Smooth muscle cell (in vitro differentiated cells): ENCODE results near the gene RAI1. TPM values are rescaled to one million over a fixed set of nuclear protein-coding genes. Genes with fewer than 3 reads are reported as not detected.

Source experiments
- DNase-seq: peaks from one replicate; lab custom pipeline; 2025; ENCODE audit not compliant: unreplicated experiment; lab: John Stamatoyannopoulos, UW
- H2AFZ ChIP-seq: fragments of 200-600 bp; sonication (generic); 2 replicates; pipeline ENCODE4 v1.6.0; 2016; ENCODE audit warnings: antibody characterized with exemption, low read depth, mild to moderate bottlenecking
- H3F3A ChIP-seq: fragments of 200-600 bp; sonication (generic); 2 replicates; pipeline ENCODE4 v1.6.0; 2017; ENCODE audit warnings: antibody characterized with exemption, low read depth
- H3K27ac ChIP-seq: fragments of 200-600 bp; sonication (generic); 2 replicates; pipeline ENCODE4 v1.5.1; 2016; ENCODE audit warnings: low read depth, mild to moderate bottlenecking
- H3K27me3 ChIP-seq: fragments of 200-600 bp; sonication (generic); 2 replicates; pipeline ENCODE4 v1.6.1; 2016; ENCODE audit warnings: low read depth, mild to moderate bottlenecking
- H3K36me3 ChIP-seq: fragments of 200-600 bp; sonication (generic); 2 replicates; pipeline ENCODE4 v1.5.1; 2016; ENCODE audit warnings: low read depth
- H3K4me1 ChIP-seq: fragments of 200-600 bp; sonication (generic); 2 replicates; pipeline ENCODE4 v1.5.1; 2016; ENCODE audit warnings: low read depth
- H3K4me2 ChIP-seq: fragments of 200-600 bp; sonication (generic); 2 replicates; pipeline ENCODE4 v1.6.0; 2016; ENCODE audit warnings: mild to moderate bottlenecking
- H3K4me3 ChIP-seq: fragments of 200-600 bp; sonication (generic); 2 replicates; pipeline ENCODE4 v1.5.1; 2016; ENCODE audit warnings: mild to moderate bottlenecking
- H3K79me2 ChIP-seq: fragments of 200-600 bp; sonication (generic); 2 replicates; pipeline ENCODE4 v1.6.0; 2016; ENCODE audit warnings: low read depth, mild to moderate bottlenecking
- H3K9ac ChIP-seq: fragments of 200-600 bp; sonication (generic); 2 replicates; pipeline ENCODE4 v1.6.0; 2016; ENCODE audit warnings: low read depth
- H3K9me3 ChIP-seq: fragments of 200-600 bp; sonication (generic); replicated peaks from 2 replicates; pipeline ENCODE4 v1.5.1; 2016; ENCODE audit warnings: low read depth
- H4K20me1 ChIP-seq: fragments of 200-600 bp; sonication (generic); 2 replicates; pipeline ENCODE4 v1.6.0; 2016; ENCODE audit warnings: low read depth
- WGBS: methylation state at CpG from one replicate; pipeline ENCODE4 v1.1.7; 2016; ENCODE audit warnings: low lambda C conversion rate; 5-methylcytosine and 5-hydroxymethylcytosine counted together
- polyA plus RNA-seq: library from polyadenylated mRNA; unstranded; fragments of >200 nt; fragmentation: Nextera tagmentation; extraction: Ambion mirVana; gene quantifications from 2 replicates; pipeline ENCODE4 v1.2.1, GENCODE V29; 2016
- total RNA-seq: library from RNA; depleted of rRNA; stranded (reverse); fragments of >200 nt; gene quantifications from 2 replicates; pipeline ENCODE4 v1.2.3, GENCODE V29; 2014
- TF ChIP-seq, protein P1 (sequence below): fragments of 200-600 bp; sonication (generic); IDR thresholded peaks from 2 replicates; pipeline ENCODE4 v1.5.1; 2017; ENCODE audit warnings: borderline replicate concordance, mild to moderate bottlenecking, antibody characterized with exemption; ENCODE audit not compliant: insufficient read depth, poor library complexity, severe bottlenecking

RAI1 gene
- total and polyA plus RNA-seq, 2 experiments from 2014 or later, result 11.1 to 17.6 TPM

- Histone ChIP-seq H3K4me2 (peak overlapping the region; percentile 98), H3F3A (peaks cover 28% of the 10 kb centered on the region), H3K79me2 (peaks cover 65% of the 10 kb centered on the region), H3K27me3 (no peaks in the 10 kb centered on the region), H3K27ac (peak overlapping the region; percentile 99), H4K20me1 (peaks cover 35% of the 10 kb centered on the region), H3K4me3 (peak overlapping the region; percentile 92), H3K36me3 (no peaks in the 10 kb centered on the region), H3K9me3 (no peaks in the 10 kb centered on the region), H2AFZ (no peak overlapping the region), H3K9ac (peak overlapping the region; percentile 99), H3K4me1 (peaks cover 17% of the 10 kb centered on the region)
- TF ChIP-seq, protein P1, sequence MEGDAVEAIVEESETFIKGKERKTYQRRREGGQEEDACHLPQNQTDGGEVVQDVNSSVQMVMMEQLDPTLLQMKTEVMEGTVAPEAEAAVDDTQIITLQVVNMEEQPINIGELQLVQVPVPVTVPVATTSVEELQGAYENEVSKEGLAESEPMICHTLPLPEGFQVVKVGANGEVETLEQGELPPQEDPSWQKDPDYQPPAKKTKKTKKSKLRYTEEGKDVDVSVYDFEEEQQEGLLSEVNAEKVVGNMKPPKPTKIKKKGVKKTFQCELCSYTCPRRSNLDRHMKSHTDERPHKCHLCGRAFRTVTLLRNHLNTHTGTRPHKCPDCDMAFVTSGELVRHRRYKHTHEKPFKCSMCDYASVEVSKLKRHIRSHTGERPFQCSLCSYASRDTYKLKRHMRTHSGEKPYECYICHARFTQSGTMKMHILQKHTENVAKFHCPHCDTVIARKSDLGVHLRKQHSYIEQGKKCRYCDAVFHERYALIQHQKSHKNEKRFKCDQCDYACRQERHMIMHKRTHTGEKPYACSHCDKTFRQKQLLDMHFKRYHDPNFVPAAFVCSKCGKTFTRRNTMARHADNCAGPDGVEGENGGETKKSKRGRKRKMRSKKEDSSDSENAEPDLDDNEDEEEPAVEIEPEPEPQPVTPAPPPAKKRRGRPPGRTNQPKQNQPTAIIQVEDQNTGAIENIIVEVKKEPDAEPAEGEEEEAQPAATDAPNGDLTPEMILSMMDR, result no peak
- DNase-seq, result no peak
- WGBS, result 43% methylated on average over 7 of the region's 7 CpGs
These were observed 2.6 kb downstream of the RAI1 start for GRCh38 chr17:17683710-17684365.

DNA sequence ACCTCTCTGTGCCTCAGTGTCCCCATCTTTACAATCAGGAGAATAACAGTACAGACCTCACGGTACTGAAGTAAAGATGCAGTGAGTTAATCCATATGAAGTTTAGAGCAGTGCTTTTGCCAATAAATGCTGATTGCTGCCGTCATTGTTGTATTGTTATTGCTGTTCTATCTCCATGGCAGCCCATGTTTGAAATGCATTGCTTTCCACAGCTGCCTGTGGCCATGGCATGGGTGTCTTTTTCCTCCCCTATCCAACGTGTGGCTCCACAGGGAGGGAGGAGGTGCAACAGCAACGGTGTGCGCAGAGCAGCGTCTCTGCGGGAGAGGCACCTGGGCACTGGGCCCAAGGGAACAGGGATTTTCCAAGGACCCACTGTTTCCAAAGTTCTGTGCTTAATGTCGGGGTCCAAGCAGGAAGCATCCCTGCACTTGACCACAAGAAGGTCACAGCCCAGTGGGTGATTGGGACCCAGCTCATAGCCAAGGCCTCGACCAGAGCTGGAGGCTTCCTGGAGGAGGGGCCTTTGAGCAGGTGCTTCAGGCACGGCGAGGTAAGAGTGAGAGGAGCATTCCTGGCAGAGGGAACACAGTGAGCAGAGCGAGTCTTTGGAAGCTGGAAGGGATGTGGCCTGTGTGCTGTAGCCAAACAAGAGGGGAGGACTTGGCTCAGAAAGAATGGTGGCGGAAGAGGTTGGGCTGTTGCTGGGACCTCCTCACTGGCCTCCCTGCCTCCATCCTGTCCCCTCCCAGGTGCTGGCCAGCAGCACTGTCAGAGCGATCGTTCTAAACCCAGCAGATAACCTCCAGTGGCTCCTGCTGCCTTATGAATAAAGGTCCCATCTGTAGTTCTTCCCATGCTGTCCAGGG, 3.9 kb downstream of the RAI1 start:
- peaks cover 48% of the 10 kb centered on the region for H4K20me1 ChIP-seq
- peaks cover 17% of the 10 kb centered on the region for H3K4me1 ChIP-seq
- no peaks in the 10 kb centered on the region for H3K36me3 ChIP-seq
- H3K79me2 ChIP-seq, result peaks cover 78% of the 10 kb centered on the region
- no peak overlapping the region for H2AFZ ChIP-seq
- 76% methylated on average over 15 of the region's 15 CpGs for whole genome bisulfite sequencing
- no peak overlapping the region for H3K4me3 ChIP-seq
- peak overlapping the region; percentile 99 for H3K27ac ChIP-seq
- H3K4me2 ChIP-seq, result peak overlapping the region; percentile 79
- peaks cover 28% of the 10 kb centered on the region for H3F3A ChIP-seq
- TF ChIP-seq, protein P1, result no peak
- H3K9ac ChIP-seq, result peak overlapping the region; percentile 80
- H3K27me3 ChIP-seq, result no peaks in the 10 kb centered on the region
- no peaks in the 10 kb centered on the region for H3K9me3 ChIP-seq
- no peak for DNase-seq

- Histone ChIP-seq H4K20me1 (peaks cover 55% of the 10 kb centered on the region), H2AFZ (no peak overlapping the region), H3K4me2 (peak overlapping the region; percentile 79), H3K36me3 (no peaks in the 10 kb centered on the region), H3K9me3 (no peaks in the 10 kb centered on the region), H3K4me1 (peaks cover 17% of the 10 kb centered on the region), H3K27ac (peak overlapping the region; percentile 99), H3K9ac (peak overlapping the region; percentile 80), H3K4me3 (no peak overlapping the region), H3K79me2 (peaks cover 85% of the 10 kb centered on the region), H3K27me3 (no peaks in the 10 kb centered on the region), H3F3A (peaks cover 23% of the 10 kb centered on the region)
- 9% methylated on average over 14 of the region's 14 CpGs for WGBS
- no peak for DNase-seq
- TF ChIP-seq, protein P1, result no peak
These were observed 4.6 kb downstream of the RAI1 start for GRCh38 chr17:17685775-17686291.
